Glutamatergic neuron (in vitro differentiated cells): ENCODE measurements around the gene RIMBP3B. TPM values are rescaled to one million over a fixed set of nuclear protein-coding genes. Genes with fewer than 3 reads are reported as not detected.
"Not testable (repeated sequence)": the region's sequence is repeated elsewhere in the genome, so short reads cannot be mapped to it uniquely, and the experiment has no call there.

ENCODE experiments used
- DNase-seq: peaks from one replicate; pipeline ENCODE4 v3.0.0; 2022
- H3K27ac Mint-ChIP-seq: one replicate; pipeline ENCODE4 v1.8.0; 2020; ENCODE audit warnings: mild to moderate bottlenecking, mixed read lengths, inconsistent platforms; ENCODE audit not compliant: unreplicated experiment
- H3K27me3 Mint-ChIP-seq: one replicate; pipeline ENCODE4 v1.8.0; 2020; ENCODE audit warnings: mild to moderate bottlenecking, moderate library complexity, mixed read lengths, inconsistent platforms; ENCODE audit not compliant: unreplicated experiment
- H3K36me3 Mint-ChIP-seq: one replicate; pipeline ENCODE4 v1.8.0; 2020; ENCODE audit warnings: mild to moderate bottlenecking, mixed read lengths, inconsistent platforms; ENCODE audit not compliant: unreplicated experiment
- H3K4me1 Mint-ChIP-seq: one replicate; pipeline ENCODE4 v1.8.0; 2020; ENCODE audit warnings: mild to moderate bottlenecking, low read depth, mixed read lengths, inconsistent platforms; ENCODE audit not compliant: unreplicated experiment
- H3K4me3 Mint-ChIP-seq: one replicate; pipeline ENCODE4 v1.8.0; 2020; ENCODE audit warnings: mild to moderate bottlenecking, mixed read lengths, inconsistent platforms; ENCODE audit not compliant: unreplicated experiment
- H3K9me3 Mint-ChIP-seq: one replicate; pipeline ENCODE4 v1.8.0; 2020; ENCODE audit warnings: mild to moderate bottlenecking, moderate library complexity, mixed read lengths, inconsistent platforms; ENCODE audit not compliant: unreplicated experiment
- total RNA-seq: library from RNA; stranded (reverse); fragmentation: NEBNext Ultra II Directional; extraction: Animal tissue kit (Norgen Biotek cat#: 25700); gene quantifications from one replicate; pipeline ENCODE4 v1.2.1, GENCODE V29; 2021; ENCODE audit not compliant: unreplicated experiment

RIMBP3B gene
- total RNA-seq, 1 donor from 2014 or later: 0.07 TPM

- H3K27ac Mint-ChIP-seq, H3K27me3 Mint-ChIP-seq, DNase-seq, H3K4me3 Mint-ChIP-seq, H3K4me1 Mint-ChIP-seq, H3K9me3 Mint-ChIP-seq, H3K36me3 Mint-ChIP-seq: not testable (repeated sequence)
Observed at GRCh38 chr22:21390013-21390412, 6.5 kb downstream of the RIMBP3B start.

GRCh38 chr22:21394613-21395012 is 11.1 kb downstream of the RIMBP3B start:
- not testable (repeated sequence) for H3K27ac Mint-ChIP-seq, H3K36me3 Mint-ChIP-seq, H3K4me1 Mint-ChIP-seq, H3K9me3 Mint-ChIP-seq, DNase-seq, H3K4me3 Mint-ChIP-seq, H3K27me3 Mint-ChIP-seq

GRCh38 chr22:21401197-21401969 is 17.8 kb downstream of the RIMBP3B start:
- not testable (repeated sequence) for H3K36me3 Mint-ChIP-seq, H3K4me3 Mint-ChIP-seq, H3K9me3 Mint-ChIP-seq, DNase-seq, H3K27me3 Mint-ChIP-seq, H3K4me1 Mint-ChIP-seq, H3K27ac Mint-ChIP-seq

- H3K36me3 Mint-ChIP-seq, H3K27me3 Mint-ChIP-seq, H3K4me3 Mint-ChIP-seq, H3K27ac Mint-ChIP-seq, DNase-seq, H3K9me3 Mint-ChIP-seq, H3K4me1 Mint-ChIP-seq: not testable (repeated sequence)
Observed at GRCh38 chr22:21402763-21403314, 19.3 kb downstream of the RIMBP3B start.

- DNase-seq, H3K36me3 Mint-ChIP-seq, H3K27ac Mint-ChIP-seq, H3K4me3 Mint-ChIP-seq, H3K27me3 Mint-ChIP-seq, H3K9me3 Mint-ChIP-seq, H3K4me1 Mint-ChIP-seq: not testable (repeated sequence)
Observed at GRCh38 chr22:21407139-21407538, 23.6 kb downstream of the RIMBP3B start.

- not testable (repeated sequence) for H3K4me3 Mint-ChIP-seq, DNase-seq, H3K36me3 Mint-ChIP-seq, H3K27ac Mint-ChIP-seq, H3K27me3 Mint-ChIP-seq, H3K4me1 Mint-ChIP-seq, H3K9me3 Mint-ChIP-seq
Observed at GRCh38 chr22:21407792-21408191, 24.2 kb downstream of the RIMBP3B start.

- not testable (repeated sequence) for H3K27ac Mint-ChIP-seq, H3K9me3 Mint-ChIP-seq, H3K4me1 Mint-ChIP-seq, H3K36me3 Mint-ChIP-seq, H3K27me3 Mint-ChIP-seq, H3K4me3 Mint-ChIP-seq
- peak; percentile 31 for DNase-seq
Observed at GRCh38 chr22:21416375-21416774, 32.8 kb downstream of the RIMBP3B start.

GRCh38 chr22:21417227-21417746 is 33.7 kb downstream of the RIMBP3B start, which contains the start of gene HIC2:
Gene HIC2, plus strand, starts transcription at chr22:21417371. Its CDS starts 25,461 bp downstream, at chr22:21442832.
- H3K27me3 Mint-ChIP-seq, H3K9me3 Mint-ChIP-seq, H3K27ac Mint-ChIP-seq, H3K4me3 Mint-ChIP-seq, DNase-seq, H3K4me1 Mint-ChIP-seq, H3K36me3 Mint-ChIP-seq: not testable (repeated sequence)

- H3K9me3 Mint-ChIP-seq, H3K36me3 Mint-ChIP-seq, H3K4me3 Mint-ChIP-seq, H3K4me1 Mint-ChIP-seq, H3K27me3 Mint-ChIP-seq, H3K27ac Mint-ChIP-seq: not testable (repeated sequence)
- DNase-seq: peak; percentile 62
Observed at GRCh38 chr22:21417853-21418252, 34.3 kb downstream of the RIMBP3B start.

GRCh38 chr22:21418974-21419638 is 35.6 kb downstream of the RIMBP3B start:
- H3K4me1 Mint-ChIP-seq: not testable (repeated sequence)

GRCh38 chr22:21420180-21420763 is 36.7 kb downstream of the RIMBP3B start:
- not testable (repeated sequence) for H3K27ac Mint-ChIP-seq, H3K4me3 Mint-ChIP-seq, H3K36me3 Mint-ChIP-seq

More at GRCh38 chr22:21418974-21419638, 35.6 kb downstream of the RIMBP3B start:
- not testable (repeated sequence) for H3K9me3 Mint-ChIP-seq, H3K27me3 Mint-ChIP-seq, H3K27ac Mint-ChIP-seq, H3K36me3 Mint-ChIP-seq, DNase-seq, H3K4me3 Mint-ChIP-seq

More at GRCh38 chr22:21420180-21420763, 36.7 kb downstream of the RIMBP3B start:
- not testable (repeated sequence) for H3K9me3 Mint-ChIP-seq, DNase-seq, H3K27me3 Mint-ChIP-seq, H3K4me1 Mint-ChIP-seq
